Measurements from ENCODE around the gene TMPRSS2.

- TF ChIP-seq CTCF (IDR thresholded peaks at IDR 0.05) (no peak), POLR2A (IDR thresholded peaks at IDR 0.05) (no peak)
Measured at GRCh38 chr21:41509733-41510132, 1.8 kb upstream of the TMPRSS2 start.

All from Peyer's patch (tissue), 4 donors.